ENCODE results near the gene GLIPR2.

DNA sequence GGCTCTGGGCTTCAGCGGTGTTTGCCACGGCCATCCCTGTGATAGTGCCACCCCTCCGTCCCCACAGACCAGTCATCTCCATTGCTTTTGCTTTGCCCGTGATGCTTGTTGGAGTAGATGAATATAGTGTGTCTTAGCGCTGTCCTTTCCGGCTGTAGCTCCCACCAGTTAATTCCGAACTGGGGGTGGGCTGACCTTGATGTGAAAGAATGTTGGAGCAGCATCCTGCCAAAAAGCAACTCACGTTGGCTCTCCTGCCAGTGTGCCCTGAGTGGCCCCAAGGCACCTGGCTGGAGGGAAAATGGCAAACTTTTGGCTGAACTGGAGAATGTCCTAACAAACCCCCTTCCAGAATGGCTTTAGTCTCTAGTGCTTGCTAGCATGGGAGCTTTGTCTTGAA, 74.2 kb downstream of the GLIPR2 start:
- TF ChIP-seq TAF1 (IDR thresholded peaks at IDR 0.05; ENCODE audit: borderline replicate concordance, low read depth, low read length): no peak
- TF ChIP-seq POLR2AphosphoS5 (IDR thresholded peaks at IDR 0.05; ENCODE audit: low read depth, low read length): no peak

Data from GM12892 (cell line).